ENCODE results near the gene SH2B3.

The SH2B3 gene

GRCh38 chr12:111429828-111430432, 24.2 kb downstream of the SH2B3 start:
- DNase-seq: peak; percentile 87

GRCh38 chr12:111430433-111431353, 25.0 kb downstream of the SH2B3 start:
- DNase-seq: peak; percentile 89

GRCh38 chr12:111431772-111432171, 26.0 kb downstream of the SH2B3 start:
- DNase-seq: no peak

- no peak for DNase-seq
Observed at GRCh38 chr12:111434049-111434448, 28.3 kb downstream of the SH2B3 start.

- peak; percentile 95 for DNase-seq
Observed at GRCh38 chr12:111434680-111435338, 29.1 kb downstream of the SH2B3 start.

- peak; percentile 65 for DNase-seq
Observed at GRCh38 chr12:111435661-111436201, 30.0 kb downstream of the SH2B3 start.

- no peak for DNase-seq
Observed at GRCh38 chr12:111436266-111436665, 30.5 kb downstream of the SH2B3 start.

GRCh38 chr12:111436811-111437210, 31.1 kb downstream of the SH2B3 start:
- no peak for DNase-seq

GRCh38 chr12:111437816-111438454, 32.2 kb downstream of the SH2B3 start:
- no peak for DNase-seq

- DNase-seq: peak; percentile 62
Observed at GRCh38 chr12:111438481-111438880, 32.8 kb downstream of the SH2B3 start.

- no peak for DNase-seq
Observed at GRCh38 chr12:111439657-111440151, 34.0 kb downstream of the SH2B3 start.

- no peak for DNase-seq
Observed at GRCh38 chr12:111440152-111440551, 34.4 kb downstream of the SH2B3 start.

GRCh38 chr12:111440631-111441030, 34.9 kb downstream of the SH2B3 start:
- DNase-seq: no peak

GRCh38 chr12:111441107-111441928, 35.6 kb downstream of the SH2B3 start:
- DNase-seq: no peak

- no peak for DNase-seq
Observed at GRCh38 chr12:111442301-111443045, 36.8 kb downstream of the SH2B3 start.

- no peak for DNase-seq
Observed at GRCh38 chr12:111443086-111443485, 37.4 kb downstream of the SH2B3 start.

- no peak for DNase-seq
Observed at GRCh38 chr12:111443586-111443985, 37.9 kb downstream of the SH2B3 start.

GRCh38 chr12:111444314-111444924, 38.7 kb downstream of the SH2B3 start:
- no peak for DNase-seq

GRCh38 chr12:111444925-111445725, 39.4 kb downstream of the SH2B3 start:
- peak; percentile 90 for DNase-seq
